Left kidney (tissue), 2 donors: ENCODE data around the gene SLCO1A2. TPM values are rescaled to one million over a fixed set of nuclear protein-coding genes. Genes with fewer than 3 reads are reported as not detected.

Experiments used
- DNase-seq: peaks from one replicate; pipeline ENCODE4 v3.0.0-alpha.2; 2013
- polyA plus RNA-seq: library from polyadenylated mRNA; unstranded; fragments of 120-200 nt; gene quantifications from one replicate; pipeline ENCODE4 v1.2.1, GENCODE V29; 2013; ENCODE audit not compliant: insufficient read length

SLCO1A2 gene
- polyA plus RNA-seq, 1 donor: 0.32 TPM

DNA sequence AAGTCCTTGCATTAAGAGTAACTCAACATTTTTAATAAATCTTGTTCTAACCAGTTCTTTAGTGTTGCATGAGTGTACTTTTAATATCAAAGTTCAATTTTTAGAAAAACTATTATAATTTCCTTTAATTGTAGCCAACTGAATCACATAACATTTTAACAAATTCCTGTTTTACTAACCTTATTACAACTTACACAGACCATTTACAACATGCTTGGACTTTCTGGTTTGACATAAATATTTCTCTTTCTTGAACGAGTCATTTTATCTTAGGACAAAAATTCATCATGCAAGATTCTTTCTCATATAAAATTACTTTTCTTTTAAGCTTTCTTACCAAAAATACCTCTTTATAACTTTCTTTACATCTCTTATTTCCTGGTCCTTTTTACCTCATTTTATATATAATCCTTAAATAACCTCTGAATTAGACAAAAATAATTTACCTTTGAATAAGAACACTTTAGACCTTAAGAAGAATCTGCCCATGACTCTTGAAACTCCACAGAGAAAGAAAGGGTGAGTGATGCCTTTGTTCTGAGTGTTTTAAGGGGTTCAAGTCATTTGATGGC, 3.9 kb downstream of the SLCO1A2 start:
- no peak for DNase-seq

DNA sequence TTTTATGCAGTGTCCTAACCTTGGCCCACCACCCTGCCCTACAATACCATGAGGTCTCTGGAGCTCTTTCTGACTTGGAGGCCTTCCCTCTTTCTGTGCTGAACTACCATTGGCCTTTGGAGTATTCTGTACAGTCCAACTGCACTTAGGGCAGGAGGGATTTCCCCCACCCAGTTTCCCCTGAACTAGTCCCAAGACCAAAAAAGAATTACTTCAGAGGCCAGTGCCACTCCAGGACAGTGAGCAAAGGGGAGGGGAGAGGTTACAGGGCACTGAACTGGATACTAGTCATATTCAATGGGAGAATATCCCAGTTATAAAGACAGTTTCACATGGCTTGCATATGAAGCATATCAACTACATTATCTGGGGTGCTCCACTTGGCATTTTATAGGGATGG, 6.1 kb downstream of the SLCO1A2 start:
- DNase-seq: no peak

DNA sequence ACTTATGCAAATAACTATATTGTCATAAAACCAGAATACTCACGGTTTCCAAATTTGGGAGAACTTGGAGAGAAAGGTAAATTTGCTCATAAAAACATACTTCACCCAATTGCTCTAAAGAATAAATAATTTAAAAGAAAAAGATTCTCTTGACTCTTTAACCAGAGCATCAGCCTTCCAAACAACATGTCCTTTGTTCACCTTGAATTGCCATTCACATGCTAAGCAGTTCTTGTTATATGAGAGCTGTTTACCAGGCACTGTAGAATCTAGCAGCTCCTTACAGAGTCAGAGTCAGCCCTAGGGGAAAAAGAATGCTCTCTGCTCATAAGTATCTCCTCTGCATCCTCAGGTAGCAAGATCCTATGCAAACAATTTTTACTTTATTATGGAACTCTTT, 10.2 kb downstream of the SLCO1A2 start:
- no peak for DNase-seq

DNA sequence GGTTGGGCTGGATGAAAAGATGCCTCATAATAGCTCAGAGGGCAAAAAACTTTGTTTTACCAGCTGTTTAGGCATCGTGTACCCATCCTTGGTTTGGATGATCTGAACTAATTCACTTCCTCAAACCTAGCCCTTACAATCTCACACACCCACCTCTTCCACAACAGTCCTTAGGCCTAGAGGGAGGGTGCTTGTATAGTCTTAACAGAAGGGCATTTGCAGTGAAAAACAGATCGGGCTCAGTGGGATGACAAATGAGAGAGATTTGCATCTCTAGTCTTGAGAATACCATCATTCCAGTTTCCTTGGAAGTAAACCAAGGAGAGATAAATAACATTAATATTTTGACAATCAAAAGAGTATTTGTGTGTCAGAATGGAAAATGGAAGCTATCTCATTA, 11.0 kb downstream of the SLCO1A2 start:
- DNase-seq: no peak

GRCh38 chr12:21308785-21309184, 25.9 kb downstream of the SLCO1A2 start:
- DNase-seq: no peak

DNA sequence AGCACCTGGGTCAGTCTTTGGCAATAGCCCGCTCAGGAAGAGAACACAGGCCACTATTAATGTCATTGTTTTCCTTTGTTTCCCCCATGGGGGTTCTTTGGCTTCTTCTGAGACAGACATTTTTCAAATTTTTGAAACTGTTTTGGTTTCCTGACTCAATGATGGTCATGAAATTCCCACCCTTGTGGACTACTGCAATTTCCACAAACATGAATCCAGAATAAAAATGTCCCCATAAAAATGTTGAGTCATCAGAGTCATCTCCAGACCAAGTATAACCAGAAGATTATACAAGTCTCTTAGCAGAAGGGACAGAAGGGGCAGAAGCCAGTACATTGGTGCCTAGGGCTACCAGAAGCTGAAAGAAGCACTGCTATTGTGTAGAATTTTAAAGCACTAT, 29.1 kb downstream of the SLCO1A2 start:
- DNase-seq: no peak

- no peak for DNase-seq
Observed at GRCh38 chr12:21300632-21301031, 34.1 kb downstream of the SLCO1A2 start.

- DNase-seq: no peak
Observed at GRCh38 chr12:21296751-21297406, 37.8 kb downstream of the SLCO1A2 start.

DNA sequence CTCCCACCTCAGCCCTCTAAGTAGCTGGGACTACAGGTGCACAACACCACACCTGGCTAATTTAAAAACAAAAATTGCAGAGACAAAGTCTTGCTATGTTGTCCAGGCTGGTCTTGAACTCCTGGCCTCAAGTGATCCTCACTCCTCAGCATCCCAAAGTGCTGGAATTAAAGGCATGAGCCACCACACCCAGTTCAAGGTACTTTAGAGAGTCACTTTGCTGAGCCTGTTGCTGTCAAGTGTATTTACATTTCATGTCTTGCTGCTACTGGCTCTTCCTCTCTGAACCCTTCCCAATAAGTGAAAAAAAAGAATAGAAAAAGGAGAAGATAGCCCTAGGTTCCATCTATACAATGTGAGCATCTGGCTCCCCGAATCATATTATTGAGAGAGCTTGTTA, 38.4 kb downstream of the SLCO1A2 start:
- DNase-seq: no peak

GRCh38 chr12:21294176-21294575, 40.5 kb downstream of the SLCO1A2 start:
- DNase-seq: no peak

GRCh38 chr12:21292111-21292510, 42.6 kb downstream of the SLCO1A2 start:
- DNase-seq: no peak

GRCh38 chr12:21289698-21290097, 45.0 kb downstream of the SLCO1A2 start:
- no peak for DNase-seq

GRCh38 chr12:21276826-21277225, 57.9 kb downstream of the SLCO1A2 start:
- DNase-seq: no peak

GRCh38 chr12:21265932-21266331, 68.8 kb downstream of the SLCO1A2 start:
- DNase-seq: no peak

DNA sequence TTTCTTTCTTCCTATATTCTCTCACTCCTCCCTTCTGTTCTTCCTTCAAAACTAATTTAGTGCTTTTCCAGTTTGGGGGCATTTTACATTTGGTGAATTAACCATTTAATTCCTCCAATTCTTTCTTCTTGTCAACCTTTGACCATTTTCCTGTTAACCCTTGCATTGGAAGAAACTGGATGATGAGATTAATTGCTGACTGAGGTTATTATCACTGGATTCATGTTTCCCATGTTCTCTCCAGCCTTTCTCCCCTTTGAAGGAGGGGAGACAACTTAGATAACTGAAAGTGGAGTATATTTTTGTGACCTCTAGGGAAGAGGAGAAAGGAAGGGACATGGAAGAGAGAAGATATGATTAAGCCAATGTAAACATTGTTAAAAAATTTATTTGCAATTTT, 70.5 kb downstream of the SLCO1A2 start:
- no peak for DNase-seq

GRCh38 chr12:21257172-21257571, 77.5 kb downstream of the SLCO1A2 start:
- no peak for DNase-seq

- no peak for DNase-seq
Observed at GRCh38 chr12:21252070-21252469, 82.6 kb downstream of the SLCO1A2 start.

- no peak for DNase-seq
Observed at GRCh38 chr12:21248679-21249078, 86.0 kb downstream of the SLCO1A2 start.

DNA sequence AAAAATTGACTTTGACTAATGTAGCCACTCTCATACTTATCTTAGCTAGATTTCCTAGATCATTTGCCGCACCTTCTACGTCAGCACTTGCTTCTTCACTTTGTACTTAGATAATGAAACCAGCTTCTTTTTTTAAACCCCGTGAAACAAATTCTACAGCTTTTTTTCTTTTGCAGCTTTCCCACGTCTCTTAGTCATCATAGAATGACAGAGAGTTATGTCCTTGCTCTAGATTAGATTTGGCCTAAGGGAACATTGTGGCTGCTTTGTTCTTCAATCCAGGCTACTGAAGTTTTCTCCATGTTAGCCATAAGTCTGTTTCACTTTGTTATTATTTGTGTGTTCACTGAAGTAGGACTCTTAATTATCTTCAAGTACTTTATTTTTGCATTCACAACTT, 94.9 kb downstream of the SLCO1A2 start:
- no peak for DNase-seq

GRCh38 chr12:21234395-21234794, 100.3 kb downstream of the SLCO1A2 start:
- DNase-seq: no peak

DNA sequence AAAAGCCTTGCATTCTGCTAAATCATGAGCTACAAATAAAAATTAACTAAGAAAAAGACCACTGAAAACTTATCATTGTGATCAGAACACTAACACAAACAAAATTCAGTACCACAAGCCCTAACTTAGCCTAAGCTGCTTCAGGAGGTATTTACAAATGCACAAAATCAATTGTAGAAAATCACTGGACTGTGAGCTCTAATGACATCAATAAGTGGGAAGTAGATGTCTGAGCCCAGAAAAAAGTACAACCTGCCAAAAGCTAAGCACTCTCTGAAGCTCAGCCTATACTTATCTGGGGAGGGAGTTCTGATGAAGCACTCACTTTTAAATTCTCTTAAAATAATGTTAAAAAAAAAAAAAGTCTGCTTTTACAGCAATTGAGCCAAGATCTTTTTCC, 110.8 kb downstream of the SLCO1A2 start:
- DNase-seq: no peak

- DNase-seq: no peak
Observed at GRCh38 chr12:21221778-21222177, 112.9 kb downstream of the SLCO1A2 start.

DNA sequence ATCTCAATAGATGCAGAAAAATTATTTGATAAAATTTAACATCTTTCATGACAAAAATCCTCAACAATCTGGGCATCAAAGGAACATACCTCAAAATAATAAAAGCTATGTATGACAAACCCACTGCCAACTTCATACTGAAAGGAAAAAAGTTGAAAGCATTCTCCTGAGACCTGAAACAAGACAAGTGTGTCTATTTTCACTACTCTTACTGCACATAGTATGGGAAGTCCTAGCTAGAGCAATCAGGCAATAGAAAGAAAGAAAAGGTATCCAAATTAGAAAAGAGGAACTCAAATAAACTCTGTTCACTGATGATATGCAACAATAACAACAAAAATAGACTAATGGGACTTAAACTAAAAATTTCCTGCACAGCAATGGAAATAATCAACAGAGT, 113.6 kb downstream of the SLCO1A2 start:
- DNase-seq: no peak

DNA sequence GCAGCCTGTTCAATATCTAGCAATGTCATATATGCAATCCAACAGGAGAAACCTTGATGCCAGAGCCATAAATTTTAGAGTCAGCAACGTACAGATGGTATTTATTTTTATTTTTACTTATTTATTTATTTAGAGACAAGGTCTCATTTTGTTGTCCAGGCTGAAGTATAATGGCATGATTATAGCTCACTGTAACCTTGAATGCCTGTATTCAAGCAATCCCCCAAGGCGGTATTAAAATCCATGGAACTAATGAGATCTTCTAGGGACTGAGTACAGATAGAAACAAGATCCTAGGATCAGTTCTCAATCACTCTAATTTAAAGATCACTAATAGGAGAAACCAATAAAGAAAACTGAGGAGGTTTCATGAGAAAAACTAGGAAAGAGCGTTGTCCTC, 114.5 kb downstream of the SLCO1A2 start:
- no peak for DNase-seq

DNA sequence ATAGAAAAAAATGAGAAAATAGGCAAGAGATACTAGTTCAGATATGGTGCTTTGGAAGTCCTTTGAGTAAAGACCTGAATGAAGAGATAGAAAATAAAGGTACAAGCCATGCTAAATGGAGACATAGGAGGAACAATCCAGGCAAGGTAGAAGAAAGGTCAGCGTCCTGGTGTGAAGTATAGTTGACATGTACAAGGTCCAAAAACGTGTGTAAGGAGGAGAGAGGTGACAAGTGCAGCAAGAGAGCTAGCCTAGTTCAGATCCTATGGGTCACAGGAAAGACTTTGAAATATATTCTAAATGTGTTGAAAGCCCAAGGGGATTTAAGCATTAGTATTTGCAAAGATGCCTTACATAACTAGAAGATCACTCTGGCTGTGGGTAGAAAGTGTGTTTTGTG, 115.5 kb downstream of the SLCO1A2 start:
- DNase-seq: no peak
